ENCODE results near the gene TESPA1.
"Not testable (repeated sequence)": the region's sequence is repeated elsewhere in the genome, so short reads cannot be mapped to it uniquely, and the experiment has no call there.

The TESPA1 gene

DNA sequence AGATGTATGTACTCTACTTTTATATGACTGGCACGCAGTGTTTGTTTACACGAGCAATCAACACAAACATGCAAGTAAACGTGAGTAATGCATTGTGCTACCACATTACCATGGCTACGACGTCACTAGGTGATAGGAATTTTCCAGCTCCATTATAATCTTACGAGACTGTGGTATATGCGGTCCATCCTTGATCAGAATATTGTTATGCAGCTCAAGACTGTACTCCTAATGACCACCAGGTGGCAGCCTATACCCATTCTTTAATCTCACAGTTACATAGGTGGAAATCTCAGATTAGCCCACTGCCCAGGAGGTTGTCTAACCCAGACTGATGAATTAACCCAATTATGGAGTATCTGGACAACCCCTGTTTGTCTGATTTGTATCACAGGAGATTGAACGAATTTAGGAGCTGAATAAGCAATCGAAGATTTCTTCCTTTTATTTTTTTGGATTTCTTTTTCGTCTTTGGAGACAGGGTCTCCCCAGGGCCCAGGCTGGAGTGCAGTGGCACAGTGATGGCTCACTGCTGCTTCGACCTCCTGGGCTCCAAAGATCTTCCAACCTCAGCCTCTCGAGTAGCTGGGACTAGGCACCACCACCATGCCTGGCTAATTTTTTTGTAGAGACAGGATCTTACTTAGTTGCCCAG, 8.7 kb upstream of the TESPA1 start:
- peak; percentile 84 for TF ChIP-seq CTCF (conservative IDR thresholded peaks at IDR 0.05; ENCODE audit: low read length)
- peak; percentile 62 for DNase-seq (ENCODE audit: low read depth)
- no peak overlapping the region for H3K4me3 ChIP-seq (ENCODE audit: low read length)

DNA sequence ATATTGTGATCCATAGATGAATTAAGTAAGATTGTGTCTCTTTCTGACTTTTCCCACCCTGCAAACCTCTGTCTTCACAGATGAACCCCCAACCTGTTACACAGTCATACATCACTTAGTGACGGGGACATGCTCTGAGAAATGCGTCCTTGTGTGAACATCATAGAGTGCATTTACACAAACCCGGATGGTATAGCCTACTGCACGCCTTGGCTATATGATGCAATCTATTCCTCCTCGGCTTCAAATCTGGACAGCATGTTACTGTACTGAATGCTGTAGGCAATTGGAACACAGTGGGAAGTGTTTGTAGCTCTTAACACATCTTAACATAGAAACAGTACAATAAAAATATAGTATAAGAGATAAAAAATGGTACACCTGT, 7.4 kb upstream of the TESPA1 start:
- no peak for TF ChIP-seq CTCF (conservative IDR thresholded peaks at IDR 0.05; ENCODE audit: low read length)
- DNase-seq (ENCODE audit: low read depth): no peak
- H3K4me3 ChIP-seq (ENCODE audit: low read length): no peak overlapping the region

GRCh38 chr12:54991161-54991990, 6.8 kb upstream of the TESPA1 start:
- no peak overlapping the region for H3K4me3 ChIP-seq (ENCODE audit: low read length)
- TF ChIP-seq CTCF (conservative IDR thresholded peaks at IDR 0.05; ENCODE audit: low read length): no peak
- DNase-seq (ENCODE audit: low read depth): no peak

- no peak for DNase-seq (ENCODE audit: low read depth)
- TF ChIP-seq CTCF (conservative IDR thresholded peaks at IDR 0.05; ENCODE audit: low read length): no peak
- H3K4me3 ChIP-seq (ENCODE audit: low read length): no peak overlapping the region
Observed at GRCh38 chr12:54989829-54990228, 5.3 kb upstream of the TESPA1 start.

DNA sequence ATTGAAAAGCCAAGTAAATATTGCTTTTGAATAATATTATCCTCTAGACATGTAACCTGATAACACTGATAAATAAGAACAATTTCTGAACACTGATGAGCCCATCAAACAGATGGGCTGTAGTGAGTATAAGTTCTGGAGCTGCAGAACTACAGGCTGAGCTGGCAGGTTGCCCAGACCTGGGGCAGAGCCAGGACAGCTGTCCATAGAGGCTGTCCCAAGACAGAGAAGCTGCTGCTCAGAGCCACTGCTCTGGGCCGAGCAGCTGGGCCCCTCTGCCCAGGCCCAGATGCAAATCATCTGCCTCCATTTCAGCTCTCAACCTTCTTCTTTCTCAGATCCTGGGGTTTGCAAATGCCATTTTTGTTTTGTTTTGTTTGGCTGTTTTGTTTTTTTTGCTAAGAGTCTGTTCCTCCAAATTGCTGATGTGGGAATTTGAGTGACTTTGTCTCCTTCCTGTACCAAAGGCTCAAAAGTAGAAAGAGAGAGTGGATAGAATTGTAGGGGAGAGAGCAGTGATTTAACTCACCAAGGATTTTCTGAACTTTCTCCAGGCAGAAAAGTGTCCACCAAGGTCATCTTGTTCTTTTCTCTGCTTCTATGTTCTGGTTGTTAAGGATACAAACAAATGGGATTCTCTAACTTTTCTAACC, 4.0 kb upstream of the TESPA1 start:
- TF ChIP-seq CTCF (conservative IDR thresholded peaks at IDR 0.05; ENCODE audit: low read length): no peak
- peak; percentile 29 for DNase-seq (ENCODE audit: low read depth)
- no peak overlapping the region for H3K4me3 ChIP-seq (ENCODE audit: low read length)

DNA sequence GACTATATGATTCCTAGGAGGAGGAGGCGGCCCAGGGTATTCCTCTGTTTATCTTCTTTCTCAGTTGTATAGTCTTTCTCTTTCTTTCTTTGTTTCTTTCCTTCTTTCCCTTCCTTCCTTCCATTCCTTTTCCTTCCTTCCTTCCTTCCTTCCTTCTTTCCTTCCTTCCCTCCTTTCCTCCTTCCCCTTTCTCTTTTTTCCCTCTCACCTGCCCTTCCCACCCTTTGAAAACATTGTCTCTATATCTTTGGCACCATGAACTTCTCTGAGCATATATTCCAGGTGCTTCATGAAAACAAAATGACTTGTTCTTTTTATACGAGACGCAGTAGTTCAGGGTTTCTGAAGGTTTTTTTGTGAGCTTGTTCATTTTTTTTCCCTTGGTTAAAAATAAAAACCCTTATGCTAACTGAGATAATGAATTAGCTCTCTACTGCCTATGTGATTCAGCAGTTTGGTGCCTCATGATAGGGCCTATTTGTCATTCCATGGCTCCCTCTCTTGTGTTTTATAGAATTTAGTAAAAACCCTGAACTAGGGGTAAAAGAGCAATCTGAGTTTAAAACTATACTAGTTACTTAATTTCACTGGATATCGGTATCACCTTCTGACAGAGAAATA, 3.2 kb upstream of the TESPA1 start:
- DNase-seq (ENCODE audit: low read depth): no peak
- no peak overlapping the region for H3K4me3 ChIP-seq (ENCODE audit: low read length)
- no peak for TF ChIP-seq CTCF (conservative IDR thresholded peaks at IDR 0.05; ENCODE audit: low read length)

DNA sequence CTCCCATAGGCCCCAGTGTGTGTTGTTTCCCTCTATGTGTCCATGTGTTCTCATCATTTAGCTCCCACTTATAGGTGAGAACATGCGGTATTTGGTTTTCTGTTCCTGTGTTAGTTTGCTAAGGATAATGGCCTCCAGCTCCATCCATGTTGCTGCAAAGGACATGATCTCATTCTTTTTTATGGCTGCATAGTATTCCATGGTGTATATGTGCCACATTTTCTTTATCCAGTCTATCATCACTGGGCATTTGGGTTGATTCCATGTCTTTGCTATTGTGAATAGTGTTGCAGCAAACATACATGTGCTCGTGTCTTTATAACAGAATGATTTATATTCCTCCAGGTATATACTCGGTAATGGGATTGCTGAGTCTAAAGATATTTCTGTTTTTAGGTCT, 2.2 kb upstream of the TESPA1 start:
- H3K4me3 ChIP-seq (ENCODE audit: low read length): not testable (repeated sequence)

More for the DNA sequence above, 2.2 kb upstream of the TESPA1 start:
- not testable (repeated sequence) for DNase-seq (ENCODE audit: low read depth)
